Liver (tissue), 9 donors: Measurements from ENCODE around the gene POPDC2. TPM values are rescaled to one million over a fixed set of nuclear protein-coding genes. Genes with fewer than 3 reads are reported as not detected.

Experiments
- DNase-seq: peaks from one replicate; pipeline ENCODE4 v3.0.0-alpha.2; 2017; ENCODE audit warnings: low spot score
- H3K27ac ChIP-seq, 2 donors: one replicate each; pipeline ENCODE4 v1.7.0; 2013; ENCODE audit warnings: inconsistent platforms in 2 of 2, low read length in 2 of 2, control low read depth in 1 of 2, low read depth in 1 of 2, mild to moderate bottlenecking in 1 of 2
- H3K27me3 ChIP-seq, 4 donors: one replicate each; pipeline versions ENCODE4 v1.6.1 to v1.7.0; 2013; ENCODE audit warnings: low read length in 3 of 4, inconsistent platforms in 1 of 4, mild to moderate bottlenecking in 1 of 4, moderate library complexity in 1 of 4; ENCODE audit not compliant: control insufficient read depth in 4 of 4, insufficient read depth in 4 of 4
- H3K36me3 ChIP-seq, 4 donors: one replicate each; pipeline versions ENCODE4 v1.6.1 to v1.7.0; 2013; ENCODE audit warnings: low read length in 3 of 4, mild to moderate bottlenecking in 3 of 4, low read depth in 1 of 4, moderate library complexity in 1 of 4; ENCODE audit not compliant: control insufficient read depth in 4 of 4, insufficient read depth in 3 of 4
- H3K4me1 ChIP-seq, 4 donors: one replicate each; pipeline versions ENCODE4 v1.6.1 to v1.7.0; 2013; ENCODE audit warnings: low read length in 3 of 4, mild to moderate bottlenecking in 3 of 4, moderate library complexity in 1 of 4; ENCODE audit not compliant: control insufficient read depth in 4 of 4, insufficient read depth in 4 of 4
- H3K4me3 ChIP-seq, 3 donors: one replicate each; pipeline versions ENCODE4 v1.6.1 to v1.7.0; 2013; ENCODE audit warnings: low read length in 3 of 3, control low read depth in 1 of 3, low read depth in 1 of 3, mild to moderate bottlenecking in 1 of 3
- H3K9ac ChIP-seq, 2 donors: one replicate each; pipeline ENCODE4 v1.7.0; 2013; ENCODE audit warnings: low read length in 2 of 2, mild to moderate bottlenecking in 2 of 2, moderate library complexity in 2 of 2, control low read depth in 1 of 2, low read depth in 1 of 2
- H3K9me3 ChIP-seq, 4 donors: one replicate each; pipeline versions ENCODE4 v1.6.1 to v1.7.0; 2013; ENCODE audit warnings: low read length in 3 of 4; ENCODE audit not compliant: control insufficient read depth in 4 of 4
- ATF3 ChIP-seq: IDR thresholded peaks from 2 replicates; pipeline ENCODE4 v1.6.1; 2016; ENCODE audit warnings: antibody characterized with exemption
- EGR1 ChIP-seq, 2 donors: IDR thresholded peaks; 2 replicates each; pipeline ENCODE4 v1.6.1; 2016 to 2018; ENCODE audit warnings: antibody characterized with exemption in 2 of 2, low read depth in 2 of 2
- FOXA1 ChIP-seq: IDR thresholded peaks from 2 replicates; pipeline ENCODE4 v1.6.1; 2016; ENCODE audit warnings: antibody characterized with exemption
- FOXA2 ChIP-seq: IDR thresholded peaks from 2 replicates; pipeline ENCODE4 v1.6.1; 2016; ENCODE audit warnings: antibody characterized with exemption
- GABPA ChIP-seq, 2 donors: IDR thresholded peaks in 1 of 2; conservative IDR thresholded peaks in 1 of 2; 2 replicates each; pipeline ENCODE4 v1.6.1; 2016; ENCODE audit warnings: antibody characterized with exemption in 2 of 2, mild to moderate bottlenecking in 1 of 2, moderate library complexity in 1 of 2
- HNF4A ChIP-seq, 2 donors: conservative IDR thresholded peaks; 2 replicates each; pipeline ENCODE4 v1.6.1; 2016; ENCODE audit warnings: antibody characterized with exemption in 2 of 2, mild to moderate bottlenecking in 2 of 2
- HNF4G ChIP-seq: IDR thresholded peaks from 2 replicates; pipeline ENCODE4 v1.6.1; 2016; ENCODE audit warnings: antibody characterized with exemption
- JUND ChIP-seq, 2 donors: IDR thresholded peaks; 2 replicates each; pipeline ENCODE4 v1.6.1; 2016; ENCODE audit warnings: antibody characterized with exemption in 2 of 2
- NR2F2 ChIP-seq: IDR thresholded peaks from 2 replicates; pipeline ENCODE4 v1.6.1; 2016; ENCODE audit warnings: antibody characterized with exemption
- RAD21 ChIP-seq, 2 donors: IDR thresholded peaks; 2 replicates each; pipeline ENCODE4 v1.6.1; 2016; ENCODE audit warnings: antibody characterized with exemption in 2 of 2, mild to moderate bottlenecking in 2 of 2
- REST ChIP-seq: IDR thresholded peaks from 2 replicates; pipeline ENCODE4 v1.6.1; 2016; ENCODE audit warnings: antibody characterized with exemption, mild to moderate bottlenecking
- RXRA ChIP-seq, 2 donors: IDR thresholded peaks; 2 replicates each; pipeline ENCODE4 v1.6.1; 2017 to 2018; ENCODE audit warnings: antibody characterized with exemption in 2 of 2, mild to moderate bottlenecking in 1 of 2
- TAF1 ChIP-seq: conservative IDR thresholded peaks from 2 replicates; pipeline ENCODE4 v1.6.1; 2016; ENCODE audit warnings: antibody characterized with exemption, mild to moderate bottlenecking
- YY1 ChIP-seq: IDR thresholded peaks from 2 replicates; pipeline ENCODE4 v1.6.1; 2016; ENCODE audit warnings: antibody characterized with exemption, mild to moderate bottlenecking
- WGBS: extraction: QIAGEN DNeasy Blood & Tissue Kit; methylation state at CpG from one replicate; pipeline ENCODE4 v1.1.7; 2013; 5-methylcytosine and 5-hydroxymethylcytosine counted together
- polyA plus RNA-seq, 2 donors: library from polyadenylated mRNA; stranded (reverse) in 1 of 2; unstranded in 1 of 2; fragments of 200-250 nt in 1 of 2; fragments of >200 nt in 1 of 2; fragmentation: Nextera tagmentation in 1 of 2; extraction: Ambion mirVana in 1 of 2; gene quantifications; one replicate each; pipeline versions ENCODE4 v1.2.1 to v1.2.3, GENCODE V29; 2013 to 2015
- total RNA-seq, 2 donors: library from RNA; depleted of rRNA; stranded (reverse); fragments of >200 nt; gene quantifications; one replicate each; pipeline ENCODE4 v1.2.3, GENCODE V29; 2014
- TF ChIP-seq, protein P1 (sequence below): IDR thresholded peaks from 2 replicates; pipeline ENCODE4 v1.6.1; 2016; ENCODE audit warnings: antibody characterized with exemption
- TF ChIP-seq, protein P2 (sequence below): fragments of 150-350 bp; IDR thresholded peaks from 2 replicates; pipeline ENCODE4 v1.5.1; 2017; ENCODE audit warnings: improper control_type of control experiment, low read depth, low read length; ENCODE audit not compliant: missing input control
- donor health status: healthy.
- donor health status: healthy.
- donor health status: healthy.
- donor health status: healthy.
- donor health status: healthy.

Gene POPDC2
- total and polyA plus RNA-seq, 4 donors: 0.16 to 1.1 (median 0.46) TPM

- DNase-seq: no peak
- TF ChIP-seq FOXA2: no peak
- no peak for TF ChIP-seq RAD21 (IDR thresholded peaks at IDR 0.05)
- no peak for TF ChIP-seq HNF4A (conservative IDR thresholded peaks at IDR 0.05)
- no peak for TF ChIP-seq FOXA1
- WGBS: 95% methylated on average over 1 of the region's 1 CpG
These were observed 48.7 kb downstream of the POPDC2 start for GRCh38 chr3:119611664-119612063.

GRCh38 chr3:119609301-119609700, 51.1 kb downstream of the POPDC2 start:
- Histone ChIP-seq H3K27me3 (no peaks in the 10 kb centered on the region), H3K4me3 (no peak overlapping the region), H3K4me1 (no peaks in the 10 kb centered on the region), H3K9ac (no peak overlapping the region), H3K36me3 (peaks cover 2 to 16% (median 8%) of the 10 kb centered on the region in 4 donors), H3K27ac (no peak overlapping the region), H3K9me3 (no peaks in the 10 kb centered on the region)
- no peak for TF ChIP-seq TAF1
- TF ChIP-seq YY1: no peak
- TF ChIP-seq RAD21 (IDR thresholded peaks at IDR 0.05): no peak
- no peak for TF ChIP-seq JUND (IDR thresholded peaks at IDR 0.05)
- TF ChIP-seq FOXA1: no peak
- no peak for TF ChIP-seq REST
- TF ChIP-seq, protein P1, sequence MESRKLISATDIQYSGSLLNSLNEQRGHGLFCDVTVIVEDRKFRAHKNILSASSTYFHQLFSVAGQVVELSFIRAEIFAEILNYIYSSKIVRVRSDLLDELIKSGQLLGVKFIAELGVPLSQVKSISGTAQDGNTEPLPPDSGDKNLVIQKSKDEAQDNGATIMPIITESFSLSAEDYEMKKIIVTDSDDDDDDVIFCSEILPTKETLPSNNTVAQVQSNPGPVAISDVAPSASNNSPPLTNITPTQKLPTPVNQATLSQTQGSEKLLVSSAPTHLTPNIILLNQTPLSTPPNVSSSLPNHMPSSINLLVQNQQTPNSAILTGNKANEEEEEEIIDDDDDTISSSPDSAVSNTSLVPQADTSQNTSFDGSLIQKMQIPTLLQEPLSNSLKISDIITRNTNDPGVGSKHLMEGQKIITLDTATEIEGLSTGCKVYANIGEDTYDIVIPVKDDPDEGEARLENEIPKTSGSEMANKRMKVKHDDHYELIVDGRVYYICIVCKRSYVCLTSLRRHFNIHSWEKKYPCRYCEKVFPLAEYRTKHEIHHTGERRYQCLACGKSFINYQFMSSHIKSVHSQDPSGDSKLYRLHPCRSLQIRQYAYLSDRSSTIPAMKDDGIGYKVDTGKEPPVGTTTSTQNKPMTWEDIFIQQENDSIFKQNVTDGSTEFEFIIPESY: no peak
- DNase-seq: no peak
- 76% methylated on average over 6 of the region's 6 CpGs for WGBS

More at GRCh38 chr3:119611664-119612063, 48.7 kb downstream of the POPDC2 start:
- Histone ChIP-seq H3K9ac (no peak overlapping the region), H3K27me3 (no peaks in the 10 kb centered on the region), H3K4me3 (no peak overlapping the region), H3K27ac (no peak overlapping the region), H3K4me1 (no peaks in the 10 kb centered on the region), H3K9me3 (no peaks in the 10 kb centered on the region), H3K36me3 (peaks cover 2 to 19% (median 10%) of the 10 kb centered on the region in 4 donors)

GRCh38 chr3:119608405-119609000, 51.9 kb downstream of the POPDC2 start:
- 95% methylated on average over 6 of the region's 6 CpGs for WGBS
- peaks cover 2 to 12% (median 7%) of the 10 kb centered on the region in 4 donors for H3K36me3 ChIP-seq
- no peak for DNase-seq
- no peak overlapping the region for H3K9ac ChIP-seq
- H3K9me3 ChIP-seq: no peaks in the 10 kb centered on the region
- no peaks in the 10 kb centered on the region for H3K4me1 ChIP-seq
- no peak overlapping the region for H3K4me3 ChIP-seq
- no peaks in the 10 kb centered on the region for H3K27me3 ChIP-seq
- no peak overlapping the region for H3K27ac ChIP-seq
- TF ChIP-seq FOXA2: no peak
- TF ChIP-seq RXRA (IDR thresholded peaks at IDR 0.05): no peak
- no peak for TF ChIP-seq FOXA1
- TF ChIP-seq YY1: no peak
- TF ChIP-seq, protein P2, sequence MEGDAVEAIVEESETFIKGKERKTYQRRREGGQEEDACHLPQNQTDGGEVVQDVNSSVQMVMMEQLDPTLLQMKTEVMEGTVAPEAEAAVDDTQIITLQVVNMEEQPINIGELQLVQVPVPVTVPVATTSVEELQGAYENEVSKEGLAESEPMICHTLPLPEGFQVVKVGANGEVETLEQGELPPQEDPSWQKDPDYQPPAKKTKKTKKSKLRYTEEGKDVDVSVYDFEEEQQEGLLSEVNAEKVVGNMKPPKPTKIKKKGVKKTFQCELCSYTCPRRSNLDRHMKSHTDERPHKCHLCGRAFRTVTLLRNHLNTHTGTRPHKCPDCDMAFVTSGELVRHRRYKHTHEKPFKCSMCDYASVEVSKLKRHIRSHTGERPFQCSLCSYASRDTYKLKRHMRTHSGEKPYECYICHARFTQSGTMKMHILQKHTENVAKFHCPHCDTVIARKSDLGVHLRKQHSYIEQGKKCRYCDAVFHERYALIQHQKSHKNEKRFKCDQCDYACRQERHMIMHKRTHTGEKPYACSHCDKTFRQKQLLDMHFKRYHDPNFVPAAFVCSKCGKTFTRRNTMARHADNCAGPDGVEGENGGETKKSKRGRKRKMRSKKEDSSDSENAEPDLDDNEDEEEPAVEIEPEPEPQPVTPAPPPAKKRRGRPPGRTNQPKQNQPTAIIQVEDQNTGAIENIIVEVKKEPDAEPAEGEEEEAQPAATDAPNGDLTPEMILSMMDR: no peak
- TF ChIP-seq EGR1 (IDR thresholded peaks at IDR 0.05; ENCODE audit: low read depth in 2 of 2): no peak
- no peak for TF ChIP-seq ATF3
- TF ChIP-seq TAF1: no peak
- TF ChIP-seq RAD21 (IDR thresholded peaks at IDR 0.05): no peak
- TF ChIP-seq HNF4A (conservative IDR thresholded peaks at IDR 0.05): no peak
- no peak for TF ChIP-seq GABPA (IDR thresholded peaks at IDR 0.05 in 1 of 2, conservative IDR thresholded peaks at IDR 0.05 in 1 of 2)
- no peak for TF ChIP-seq NR2F2
- TF ChIP-seq HNF4G: no peak
- no peak for TF ChIP-seq JUND (IDR thresholded peaks at IDR 0.05)
- TF ChIP-seq REST: no peak
